ENCODE measurements around the gene UBQLN4.
A peak's percentile ranks its signal among the peaks of the same experiment; 100 is the strongest.

UBQLN4 gene

GRCh38 chr1:156024801-156025200 lies 28.8 kb downstream of the UBQLN4 start:
- no peak overlapping the region for H3K27ac Mint-ChIP-seq
- no peaks in the 10 kb centered on the region for H3K9me3 Mint-ChIP-seq
- H3K27me3 Mint-ChIP-seq, result peaks cover 5% of the 10 kb centered on the region
- no peak for DNase-seq
- H3K4me3 Mint-ChIP-seq, result no peak overlapping the region
- H3K36me3 Mint-ChIP-seq (ENCODE audit: low read depth), result peaks cover 9% of the 10 kb centered on the region
- peaks cover 22% of the 10 kb centered on the region for H3K4me1 Mint-ChIP-seq (ENCODE audit: low read depth)

DNA sequence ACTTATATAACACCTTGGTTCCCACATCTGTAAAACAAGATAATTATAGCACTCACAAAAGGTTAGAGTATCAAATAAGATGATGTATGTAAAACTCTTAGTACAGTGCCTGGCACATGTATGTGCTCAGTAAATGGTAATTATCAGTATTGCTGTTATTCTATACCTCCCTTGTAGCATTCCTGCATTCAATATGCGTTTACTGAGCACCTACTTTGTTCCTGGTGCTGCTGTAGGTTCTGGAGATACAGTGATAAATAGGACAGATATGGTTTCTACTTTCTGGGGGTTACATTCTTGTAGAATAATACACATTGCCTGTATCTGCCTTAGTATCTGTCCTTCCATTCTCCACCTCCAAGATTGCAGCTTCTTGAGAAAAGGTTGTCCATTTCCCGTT lies 31.6 kb downstream of the UBQLN4 start:
- peak overlapping the region; percentile 44 for H3K27ac Mint-ChIP-seq
- H3K4me3 Mint-ChIP-seq, result peak overlapping the region; percentile 18
- H3K36me3 Mint-ChIP-seq (ENCODE audit: low read depth), result peaks cover 37% of the 10 kb centered on the region
- H3K9me3 Mint-ChIP-seq, result no peaks in the 10 kb centered on the region
- H3K4me1 Mint-ChIP-seq (ENCODE audit: low read depth), result peaks cover 36% of the 10 kb centered on the region
- DNase-seq, result no peak
- peaks cover 5% of the 10 kb centered on the region for H3K27me3 Mint-ChIP-seq

- Mint-ChIP-seq H3K27me3 (peaks cover 5% of the 10 kb centered on the region), H3K27ac (peak overlapping the region; percentile 95), H3K36me3 (ENCODE audit: low read depth) (peaks cover 46% of the 10 kb centered on the region), H3K4me1 (ENCODE audit: low read depth) (peaks cover 33% of the 10 kb centered on the region), H3K9me3 (no peaks in the 10 kb centered on the region), H3K4me3 (peak overlapping the region; percentile 92)
- no peak for DNase-seq
Measured at GRCh38 chr1:156021093-156021428, 32.5 kb downstream of the UBQLN4 start.

- Mint-ChIP-seq H3K4me3 (peak within 1 kb of the TSS; percentile 92), H3K27me3 (peaks cover 5% of the 10 kb centered on the region), H3K4me1 (ENCODE audit: low read depth) (peaks cover 29% of the 10 kb centered on the region), H3K9me3 (no peaks in the 10 kb centered on the region), H3K36me3 (ENCODE audit: low read depth) (peaks cover 49% of the 10 kb centered on the region), H3K27ac (peak within 1 kb of the TSS; percentile 95)
- DNase-seq, result peak; percentile 84
Measured at GRCh38 chr1:156020293-156021092, 33.1 kb downstream of the UBQLN4 start, which contains the start of gene SSR2. Gene SSR2, minus strand, starts transcription at chr1:156020951. Its CDS starts 784 bp downstream, at chr1:156020167.

GRCh38 chr1:156019946-156020292 lies 33.7 kb downstream of the UBQLN4 start:
- Mint-ChIP-seq H3K36me3 (ENCODE audit: low read depth) (peaks cover 51% of the 10 kb centered on the region), H3K27me3 (peaks cover under 1% of the 10 kb centered on the region), H3K27ac (peak overlapping the region; percentile 95), H3K4me3 (peak overlapping the region; percentile 92), H3K9me3 (no peaks in the 10 kb centered on the region), H3K4me1 (ENCODE audit: low read depth) (peaks cover 28% of the 10 kb centered on the region)
- DNase-seq, result no peak

- no peaks in the 10 kb centered on the region for H3K27me3 Mint-ChIP-seq
- H3K9me3 Mint-ChIP-seq, result no peaks in the 10 kb centered on the region
- no peak overlapping the region for H3K4me3 Mint-ChIP-seq
- no peak for DNase-seq
- H3K36me3 Mint-ChIP-seq (ENCODE audit: low read depth), result peaks cover 91% of the 10 kb centered on the region
- H3K27ac Mint-ChIP-seq, result peak overlapping the region; percentile 31
- H3K4me1 Mint-ChIP-seq (ENCODE audit: low read depth), result peaks cover 19% of the 10 kb centered on the region
Measured at GRCh38 chr1:156014829-156015228, 38.8 kb downstream of the UBQLN4 start.

GRCh38 chr1:156012051-156012817 lies 41.4 kb downstream of the UBQLN4 start:
- Mint-ChIP-seq H3K36me3 (ENCODE audit: low read depth) (peaks cover 84% of the 10 kb centered on the region), H3K4me1 (ENCODE audit: low read depth) (peaks cover 6% of the 10 kb centered on the region)
- DNase-seq, result no peak

GRCh38 chr1:156009404-156009803 lies 44.2 kb downstream of the UBQLN4 start:
- Mint-ChIP-seq H3K36me3 (ENCODE audit: low read depth) (peaks cover 70% of the 10 kb centered on the region), H3K27ac (peak overlapping the region; percentile 53), H3K4me1 (ENCODE audit: low read depth) (peaks cover 22% of the 10 kb centered on the region), H3K4me3 (no peak overlapping the region), H3K9me3 (no peaks in the 10 kb centered on the region), H3K27me3 (no peaks in the 10 kb centered on the region)
- no peak for DNase-seq

More at GRCh38 chr1:156012051-156012817, 41.4 kb downstream of the UBQLN4 start:
- Mint-ChIP-seq H3K27me3 (no peaks in the 10 kb centered on the region), H3K27ac (peak overlapping the region; percentile 40), H3K9me3 (no peaks in the 10 kb centered on the region), H3K4me3 (no peak overlapping the region)

GRCh38 chr1:156006666-156007376 lies 46.8 kb downstream of the UBQLN4 start:
- H3K27ac Mint-ChIP-seq, result peak overlapping the region; percentile 29
- peaks cover 44% of the 10 kb centered on the region for H3K36me3 Mint-ChIP-seq (ENCODE audit: low read depth)
- H3K4me1 Mint-ChIP-seq (ENCODE audit: low read depth), result peaks cover 17% of the 10 kb centered on the region
- no peak for DNase-seq
- H3K9me3 Mint-ChIP-seq, result no peaks in the 10 kb centered on the region
- H3K4me3 Mint-ChIP-seq, result no peak overlapping the region
- H3K27me3 Mint-ChIP-seq, result no peaks in the 10 kb centered on the region

GRCh38 chr1:156004843-156005584 lies 48.6 kb downstream of the UBQLN4 start:
- peak; percentile 42 for DNase-seq
- Mint-ChIP-seq H3K9me3 (no peaks in the 10 kb centered on the region), H3K36me3 (ENCODE audit: low read depth) (peaks cover 28% of the 10 kb centered on the region), H3K4me3 (no peak overlapping the region), H3K4me1 (ENCODE audit: low read depth) (peaks cover 17% of the 10 kb centered on the region), H3K27ac (peak overlapping the region; percentile 74), H3K27me3 (no peaks in the 10 kb centered on the region)

GRCh38 chr1:156003923-156004188 lies 49.7 kb downstream of the UBQLN4 start:
- H3K9me3 Mint-ChIP-seq, result no peaks in the 10 kb centered on the region
- DNase-seq, result no peak
- peaks cover 17% of the 10 kb centered on the region for H3K4me1 Mint-ChIP-seq (ENCODE audit: low read depth)
- no peak overlapping the region for H3K27ac Mint-ChIP-seq
- no peaks in the 10 kb centered on the region for H3K27me3 Mint-ChIP-seq
- H3K4me3 Mint-ChIP-seq, result no peak overlapping the region
- H3K36me3 Mint-ChIP-seq (ENCODE audit: low read depth), result peaks cover 16% of the 10 kb centered on the region

GRCh38 chr1:156002188-156002911 lies 51.2 kb downstream of the UBQLN4 start:
- Mint-ChIP-seq H3K4me3 (no peak overlapping the region), H3K27ac (no peak overlapping the region), H3K4me1 (ENCODE audit: low read depth) (peaks cover 17% of the 10 kb centered on the region)

GRCh38 chr1:156001662-156002171 lies 51.9 kb downstream of the UBQLN4 start:
- peaks cover 2% of the 10 kb centered on the region for H3K36me3 Mint-ChIP-seq (ENCODE audit: low read depth)
- no peaks in the 10 kb centered on the region for H3K27me3 Mint-ChIP-seq
- DNase-seq, result no peak
- H3K27ac Mint-ChIP-seq, result no peak overlapping the region
- no peaks in the 10 kb centered on the region for H3K9me3 Mint-ChIP-seq
- no peak overlapping the region for H3K4me3 Mint-ChIP-seq
- peaks cover 14% of the 10 kb centered on the region for H3K4me1 Mint-ChIP-seq (ENCODE audit: low read depth)

More at GRCh38 chr1:156002188-156002911, 51.2 kb downstream of the UBQLN4 start:
- peaks cover 8% of the 10 kb centered on the region for H3K36me3 Mint-ChIP-seq (ENCODE audit: low read depth)
- no peak for DNase-seq
- no peaks in the 10 kb centered on the region for H3K27me3 Mint-ChIP-seq
- H3K9me3 Mint-ChIP-seq, result no peaks in the 10 kb centered on the region

Measured in activated T-cell treated with anti-CD3 and anti-CD28 coated beads, Interleukin-2, amount 50 U/mL, for 24 hours (primary cell).